ENCODE results near the gene KAT2B.

The KAT2B gene

GRCh38 chr3:20066850-20067617 lies 26.8 kb downstream of the KAT2B start:
- H3K27ac ChIP-seq = no peak overlapping the region
- no peak for TF ChIP-seq CTCF (IDR thresholded peaks at IDR 0.05)
- TF ChIP-seq ZFX (IDR thresholded peaks at IDR 0.05; ENCODE audit: borderline replicate concordance) = no peak

- TF ChIP-seq ZFX (IDR thresholded peaks at IDR 0.05; ENCODE audit: borderline replicate concordance) (no peak), CTCF (IDR thresholded peaks at IDR 0.05) (no peak)
- H3K27ac ChIP-seq = no peak overlapping the region
Measured at GRCh38 chr3:20068512-20069177, 28.4 kb downstream of the KAT2B start.

- H3K27ac ChIP-seq = no peak overlapping the region
- no peak for TF ChIP-seq CTCF (IDR thresholded peaks at IDR 0.05)
- no peak for TF ChIP-seq ZFX (IDR thresholded peaks at IDR 0.05; ENCODE audit: borderline replicate concordance)
Measured at GRCh38 chr3:20069178-20069532, 28.9 kb downstream of the KAT2B start.

- no peak overlapping the region for H3K27ac ChIP-seq
- TF ChIP-seq CTCF (IDR thresholded peaks at IDR 0.05) (no peak), ZFX (IDR thresholded peaks at IDR 0.05; ENCODE audit: borderline replicate concordance) (no peak)
Measured at GRCh38 chr3:20071175-20071574, 30.9 kb downstream of the KAT2B start.

GRCh38 chr3:20072422-20072821 lies 32.2 kb downstream of the KAT2B start:
- TF ChIP-seq ZFX (IDR thresholded peaks at IDR 0.05; ENCODE audit: borderline replicate concordance) (no peak), CTCF (IDR thresholded peaks at IDR 0.05) (no peak)
- no peak overlapping the region for H3K27ac ChIP-seq

GRCh38 chr3:20073068-20073467 lies 32.8 kb downstream of the KAT2B start:
- TF ChIP-seq ZFX (IDR thresholded peaks at IDR 0.05; ENCODE audit: borderline replicate concordance) (no peak), CTCF (IDR thresholded peaks at IDR 0.05) (no peak)
- H3K27ac ChIP-seq = no peak overlapping the region

- no peak overlapping the region for H3K27ac ChIP-seq
- no peak for TF ChIP-seq CTCF (IDR thresholded peaks at IDR 0.05)
- TF ChIP-seq ZFX (IDR thresholded peaks at IDR 0.05; ENCODE audit: borderline replicate concordance) = no peak
Measured at GRCh38 chr3:20073683-20074082, 33.4 kb downstream of the KAT2B start.
